SK-N-MC (cell line): Measurements from ENCODE around the gene PIK3CG.

ENCODE experiments used
- EZH2 ChIP-seq: fragments of 200-600 bp; sonication (generic); IDR thresholded peaks from one replicate; pipeline ENCODE4 v1.6.1; 2017; ENCODE audit warnings: antibody characterized with exemption
- POLR2AphosphoS5 ChIP-seq: IDR thresholded peaks from 2 replicates; pipeline ENCODE4 v1.6.1; 2012; ENCODE audit warnings: mild to moderate bottlenecking, low read depth, low read length, borderline replicate concordance

DNA sequence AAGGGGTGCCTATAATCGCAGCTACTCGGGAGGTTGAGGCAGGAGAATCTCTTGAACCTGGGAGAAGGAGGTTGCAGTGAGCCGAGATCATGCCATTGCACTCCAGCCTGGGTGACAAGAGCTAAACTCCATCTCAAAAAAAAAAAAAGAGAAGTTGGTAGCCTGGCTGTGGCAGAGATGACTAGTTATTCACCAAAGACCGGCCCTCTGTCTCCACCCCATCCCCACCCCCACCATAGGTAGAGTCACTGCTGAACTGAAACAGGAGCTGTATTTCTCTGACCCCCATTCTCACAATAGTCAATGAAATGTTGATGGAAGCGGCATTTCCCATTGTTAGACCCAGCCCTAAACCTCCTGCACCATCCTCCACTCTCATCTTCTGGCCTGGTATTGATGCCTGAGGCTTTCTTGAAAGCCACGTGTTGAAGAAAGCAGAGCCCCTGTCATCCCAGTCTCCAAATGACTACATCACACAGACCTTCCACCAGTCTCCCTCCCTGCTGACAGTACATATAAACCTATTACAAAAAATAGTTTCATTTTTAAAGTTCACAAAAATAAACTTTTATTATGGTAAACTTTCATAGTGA is 9.4 kb upstream of the PIK3CG start:
- TF ChIP-seq POLR2AphosphoS5, result no peak
- TF ChIP-seq EZH2, result no peak
